Measurements from ENCODE around the gene TRABD.

- TF ChIP-seq CTCF (IDR thresholded peaks at IDR 0.05) (no peak), POLR2A (IDR thresholded peaks at IDR 0.05) (no peak), EP300 (IDR thresholded peaks at IDR 0.05) (no peak)
Observed at GRCh38 chr22:50161508-50162390, 24.0 kb upstream of the TRABD start.

All from sigmoid colon (tissue), 4 donors.